ENCODE measurements around the gene TMEM132E. TPM values are rescaled to one million over a fixed set of nuclear protein-coding genes. Genes with fewer than 3 reads are reported as not detected.

TMEM132E gene
- total RNA-seq, 1 donor from 2014 or later: 3.6 TPM

- DNase-seq (ENCODE audit: low read depth, low spot score): no peak
- peaks cover 17% of the 10 kb centered on the region for H3K27me3 Mint-ChIP-seq (ENCODE audit: low read depth)
- H3K9me3 Mint-ChIP-seq: no peaks in the 10 kb centered on the region
- TF ChIP-seq, protein P1, sequence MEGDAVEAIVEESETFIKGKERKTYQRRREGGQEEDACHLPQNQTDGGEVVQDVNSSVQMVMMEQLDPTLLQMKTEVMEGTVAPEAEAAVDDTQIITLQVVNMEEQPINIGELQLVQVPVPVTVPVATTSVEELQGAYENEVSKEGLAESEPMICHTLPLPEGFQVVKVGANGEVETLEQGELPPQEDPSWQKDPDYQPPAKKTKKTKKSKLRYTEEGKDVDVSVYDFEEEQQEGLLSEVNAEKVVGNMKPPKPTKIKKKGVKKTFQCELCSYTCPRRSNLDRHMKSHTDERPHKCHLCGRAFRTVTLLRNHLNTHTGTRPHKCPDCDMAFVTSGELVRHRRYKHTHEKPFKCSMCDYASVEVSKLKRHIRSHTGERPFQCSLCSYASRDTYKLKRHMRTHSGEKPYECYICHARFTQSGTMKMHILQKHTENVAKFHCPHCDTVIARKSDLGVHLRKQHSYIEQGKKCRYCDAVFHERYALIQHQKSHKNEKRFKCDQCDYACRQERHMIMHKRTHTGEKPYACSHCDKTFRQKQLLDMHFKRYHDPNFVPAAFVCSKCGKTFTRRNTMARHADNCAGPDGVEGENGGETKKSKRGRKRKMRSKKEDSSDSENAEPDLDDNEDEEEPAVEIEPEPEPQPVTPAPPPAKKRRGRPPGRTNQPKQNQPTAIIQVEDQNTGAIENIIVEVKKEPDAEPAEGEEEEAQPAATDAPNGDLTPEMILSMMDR (conservative IDR thresholded peaks at IDR 0.05): no peak
- no peak overlapping the region for H3K4me3 Mint-ChIP-seq
- H3K27ac Mint-ChIP-seq (ENCODE audit: unreplicated experiment): no peak overlapping the region
- H3K4me1 Mint-ChIP-seq: peaks cover 13% of the 10 kb centered on the region
- H3K36me3 Mint-ChIP-seq (ENCODE audit: low read depth): no peaks in the 10 kb centered on the region
Measured at GRCh38 chr17:34656801-34657200, 77.4 kb downstream of the TMEM132E start.

GRCh38 chr17:34658811-34659560 is 79.6 kb downstream of the TMEM132E start:
- Mint-ChIP-seq H3K4me3 (no peak overlapping the region), H3K27ac (ENCODE audit: unreplicated experiment) (no peak overlapping the region), H3K9me3 (no peaks in the 10 kb centered on the region), H3K4me1 (peaks cover 13% of the 10 kb centered on the region), H3K27me3 (ENCODE audit: low read depth) (peaks cover 17% of the 10 kb centered on the region), H3K36me3 (ENCODE audit: low read depth) (no peaks in the 10 kb centered on the region)
- TF ChIP-seq, protein P1 (conservative IDR thresholded peaks at IDR 0.05): no peak
- no peak for DNase-seq (ENCODE audit: low read depth, low spot score)

DNA sequence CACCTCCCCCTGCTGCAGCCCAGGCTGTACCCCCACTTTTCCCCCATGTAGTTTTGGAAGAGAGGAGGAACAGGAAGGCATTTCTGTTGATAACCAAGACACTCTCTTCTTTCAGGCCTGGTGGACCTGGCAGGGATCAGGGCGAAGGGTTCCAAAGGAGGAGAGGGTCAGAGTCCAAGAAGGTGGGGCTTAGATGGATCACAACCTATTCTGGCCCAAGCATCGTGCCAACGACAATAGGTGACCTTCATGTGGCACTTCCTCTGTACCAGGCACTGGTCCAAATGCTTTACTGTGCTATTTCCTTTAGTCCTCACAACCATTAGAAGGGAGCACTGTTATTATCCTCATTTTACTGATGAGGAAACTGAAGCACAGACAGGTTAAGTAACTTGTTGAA is 84.3 kb downstream of the TMEM132E start:
- Mint-ChIP-seq H3K4me1 (no peaks in the 10 kb centered on the region), H3K36me3 (ENCODE audit: low read depth) (no peaks in the 10 kb centered on the region), H3K4me3 (no peak overlapping the region), H3K27me3 (ENCODE audit: low read depth) (peaks cover 45% of the 10 kb centered on the region), H3K27ac (ENCODE audit: unreplicated experiment) (no peak overlapping the region), H3K9me3 (no peaks in the 10 kb centered on the region)
- TF ChIP-seq, protein P1 (conservative IDR thresholded peaks at IDR 0.05): no peak
- DNase-seq (ENCODE audit: low read depth, low spot score): no peak

GRCh38 chr17:34665150-34665806 is 85.9 kb downstream of the TMEM132E start:
- no peak for DNase-seq (ENCODE audit: low read depth, low spot score)
- Mint-ChIP-seq H3K27me3 (ENCODE audit: low read depth) (peaks cover 51% of the 10 kb centered on the region), H3K27ac (ENCODE audit: unreplicated experiment) (no peak overlapping the region), H3K36me3 (ENCODE audit: low read depth) (no peaks in the 10 kb centered on the region), H3K4me3 (no peak overlapping the region), H3K9me3 (no peaks in the 10 kb centered on the region), H3K4me1 (peaks cover 5% of the 10 kb centered on the region)
- TF ChIP-seq, protein P1 (conservative IDR thresholded peaks at IDR 0.05): no peak

DNA sequence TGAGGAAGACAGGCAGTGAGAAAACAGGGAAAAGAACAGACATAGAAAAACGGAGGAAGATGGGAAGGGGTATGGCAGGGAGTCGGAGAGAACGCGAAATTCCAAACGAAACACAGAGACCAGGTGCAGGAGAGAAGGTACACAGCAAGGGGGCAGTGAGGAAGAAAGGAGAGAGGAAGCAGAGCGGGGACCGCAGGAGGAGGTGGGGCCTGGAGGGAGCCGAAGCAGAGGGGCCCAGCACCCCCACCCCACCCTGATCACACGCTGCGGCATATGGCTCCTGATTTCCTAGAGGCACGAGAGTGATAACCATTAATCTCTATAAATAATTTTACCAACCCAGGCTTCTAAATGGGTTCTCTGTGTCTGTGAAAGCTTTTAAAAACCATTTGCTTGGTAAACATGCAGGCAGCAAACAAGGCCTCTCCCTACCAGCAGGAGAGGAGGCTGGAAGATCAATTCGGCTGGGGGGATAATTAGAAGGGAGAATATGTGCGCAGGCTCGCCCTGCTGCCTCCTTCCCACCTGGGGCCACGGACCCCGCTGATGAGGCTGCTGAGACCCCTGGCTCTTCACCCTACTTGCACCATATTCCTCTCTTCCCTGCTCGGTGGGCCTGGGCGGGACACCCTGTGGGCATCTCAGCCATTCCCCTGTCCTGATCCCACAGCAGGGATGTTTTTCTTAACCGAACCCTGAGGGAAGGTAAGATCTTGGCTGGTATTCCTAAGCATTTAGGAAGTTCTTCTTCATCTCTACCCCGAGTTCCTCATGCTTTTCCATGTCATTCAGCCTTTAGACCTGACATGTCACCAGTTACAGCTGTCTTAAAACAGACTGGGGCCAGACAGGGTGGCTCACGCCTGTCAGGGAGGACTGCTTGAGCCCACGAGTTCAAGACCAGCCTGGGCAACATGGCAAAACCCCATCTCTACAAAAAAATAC is 86.7 kb downstream of the TMEM132E start:
- TF ChIP-seq, protein P1 (conservative IDR thresholded peaks at IDR 0.05): no peak
- DNase-seq (ENCODE audit: low read depth, low spot score): no peak

More for the DNA sequence above, 86.7 kb downstream of the TMEM132E start:
- Mint-ChIP-seq H3K4me1 (peaks cover 6% of the 10 kb centered on the region), H3K4me3 (no peak overlapping the region), H3K27me3 (ENCODE audit: low read depth) (peaks cover 52% of the 10 kb centered on the region), H3K27ac (ENCODE audit: unreplicated experiment) (no peak overlapping the region), H3K36me3 (ENCODE audit: low read depth) (no peaks in the 10 kb centered on the region), H3K9me3 (no peaks in the 10 kb centered on the region)

Data from neural crest cell (in vitro differentiated cells).